HUES6 (cell line): Measurements from ENCODE around the gene ATP7B.

Experiments
- H3K27ac ChIP-seq: 2 replicates; pipeline ENCODE4 v1.7.0; 2013; ENCODE audit warnings: low read depth, mild to moderate bottlenecking, low read length, inconsistent platforms
- H3K27me3 ChIP-seq: 2 replicates; pipeline ENCODE4 v1.6.1; 2013; ENCODE audit warnings: low read length; ENCODE audit not compliant: control insufficient read depth, insufficient read depth
- H3K36me3 ChIP-seq: 2 replicates; pipeline ENCODE4 v1.6.1; 2013; ENCODE audit warnings: low read length; ENCODE audit not compliant: control insufficient read depth, insufficient read depth
- H3K4me1 ChIP-seq: 2 replicates; pipeline ENCODE4 v1.6.1; 2013; ENCODE audit warnings: low read length; ENCODE audit not compliant: control insufficient read depth, insufficient read depth
- H3K4me3 ChIP-seq: 2 replicates; pipeline ENCODE4 v1.5.1; 2013; ENCODE audit warnings: low read depth, low read length
- H3K9ac ChIP-seq: one replicate; pipeline ENCODE4 v1.6.1; 2013; ENCODE audit warnings: mild to moderate bottlenecking, low read length
- H3K9me3 ChIP-seq: 2 replicates; pipeline ENCODE4 v1.6.1; 2013; ENCODE audit warnings: low read depth, low read length; ENCODE audit not compliant: control insufficient read depth, insufficient read depth

ATP7B gene

GRCh38 chr13:51906581-51906980 lies 104.7 kb downstream of the ATP7B start:
- Histone ChIP-seq H3K27ac (no peak overlapping the region), H3K9ac (no peak overlapping the region), H3K4me1 (peaks cover 15% of the 10 kb centered on the region; the same call in 1 of the 2 replicates), H3K9me3 (no peaks in the 10 kb centered on the region), H3K4me3 (no peak overlapping the region), H3K36me3 (no peaks in the 10 kb centered on the region), H3K27me3 (no peaks in the 10 kb centered on the region)

DNA sequence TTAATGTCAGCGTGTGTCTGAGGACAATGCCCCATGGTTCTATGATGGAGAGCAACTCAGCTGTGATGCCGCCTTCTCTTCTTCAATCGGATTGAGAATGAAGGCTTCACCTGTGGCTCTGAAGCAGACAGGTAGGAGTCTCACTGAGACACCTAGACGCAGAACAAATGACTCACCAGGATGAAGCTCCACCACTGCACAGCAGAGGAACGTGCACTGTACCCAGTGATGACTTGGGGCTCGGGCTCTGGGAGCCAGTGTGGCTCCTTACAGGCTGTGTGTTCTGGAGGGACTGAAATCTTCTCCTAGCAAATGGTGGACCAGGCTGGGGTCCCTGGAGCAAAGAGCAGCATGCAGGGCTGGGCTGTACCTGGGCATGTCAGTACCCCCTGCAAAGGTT lies 105.5 kb downstream of the ATP7B start:
- no peak overlapping the region for H3K9ac ChIP-seq
- no peaks in the 10 kb centered on the region for H3K36me3 ChIP-seq
- no peak overlapping the region for H3K4me3 ChIP-seq
- H3K27me3 ChIP-seq: no peaks in the 10 kb centered on the region
- H3K27ac ChIP-seq: no peak overlapping the region
- H3K4me1 ChIP-seq: peaks cover 15% of the 10 kb centered on the region; the same call in 1 of the 2 replicates
- H3K9me3 ChIP-seq: no peaks in the 10 kb centered on the region

DNA sequence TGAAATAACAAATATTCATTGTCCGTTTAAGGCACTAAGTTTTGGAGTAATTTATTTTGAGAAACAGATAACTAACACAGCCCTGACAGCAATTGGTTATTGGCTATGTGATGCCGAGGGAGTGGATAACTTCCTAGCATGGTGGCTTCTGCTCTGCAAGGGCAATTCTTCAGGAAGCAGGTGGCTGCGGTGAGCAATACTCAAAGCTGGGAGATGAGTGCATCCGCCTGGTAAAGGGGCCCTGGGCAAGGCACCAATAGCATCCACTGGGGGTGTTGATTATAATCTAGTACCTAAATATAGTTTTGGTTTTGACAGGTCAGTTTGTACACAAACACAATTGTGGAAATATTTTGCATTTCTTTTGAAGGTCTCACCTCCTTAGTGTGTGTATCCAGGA lies 108.5 kb downstream of the ATP7B start:
- H3K36me3 ChIP-seq: no peaks in the 10 kb centered on the region
- H3K9ac ChIP-seq: no peak overlapping the region
- no peaks in the 10 kb centered on the region for H3K27me3 ChIP-seq
- H3K4me3 ChIP-seq: no peak overlapping the region
- H3K9me3 ChIP-seq: no peaks in the 10 kb centered on the region
- H3K27ac ChIP-seq: no peak overlapping the region
- H3K4me1 ChIP-seq: peaks cover 15% of the 10 kb centered on the region; the same call in 1 of the 2 replicates

- Histone ChIP-seq H3K9ac (no peak overlapping the region), H3K27ac (no peak overlapping the region), H3K9me3 (no peaks in the 10 kb centered on the region), H3K36me3 (no peaks in the 10 kb centered on the region), H3K27me3 (no peaks in the 10 kb centered on the region), H3K4me3 (no peak overlapping the region), H3K4me1 (peaks cover 6% of the 10 kb centered on the region; the same call in 1 of the 2 replicates)
These were observed 110.8 kb downstream of the ATP7B start for GRCh38 chr13:51900471-51900870.

GRCh38 chr13:51895906-51896888 lies 115.1 kb downstream of the ATP7B start:
- Histone ChIP-seq H3K9me3 (no peaks in the 10 kb centered on the region), H3K4me3 (no peak overlapping the region), H3K4me1 (no peaks in the 10 kb centered on the region; the same call in 1 of the 2 replicates), H3K27me3 (no peaks in the 10 kb centered on the region), H3K36me3 (no peaks in the 10 kb centered on the region), H3K9ac (no peak overlapping the region), H3K27ac (no peak overlapping the region)

GRCh38 chr13:51894239-51894638 lies 117.0 kb downstream of the ATP7B start:
- no peaks in the 10 kb centered on the region for H3K9me3 ChIP-seq
- no peak overlapping the region for H3K27ac ChIP-seq
- no peak overlapping the region for H3K4me3 ChIP-seq
- no peaks in the 10 kb centered on the region; the same call in 1 of the 2 replicates for H3K4me1 ChIP-seq
- no peak overlapping the region for H3K9ac ChIP-seq
- H3K27me3 ChIP-seq: no peaks in the 10 kb centered on the region
- no peaks in the 10 kb centered on the region for H3K36me3 ChIP-seq

GRCh38 chr13:51892657-51893056 lies 118.6 kb downstream of the ATP7B start:
- Histone ChIP-seq H3K4me3 (no peak overlapping the region), H3K9ac (no peak overlapping the region), H3K4me1 (no peaks in the 10 kb centered on the region; the same call in 1 of the 2 replicates), H3K9me3 (no peaks in the 10 kb centered on the region), H3K36me3 (no peaks in the 10 kb centered on the region), H3K27me3 (no peaks in the 10 kb centered on the region), H3K27ac (no peak overlapping the region)

DNA sequence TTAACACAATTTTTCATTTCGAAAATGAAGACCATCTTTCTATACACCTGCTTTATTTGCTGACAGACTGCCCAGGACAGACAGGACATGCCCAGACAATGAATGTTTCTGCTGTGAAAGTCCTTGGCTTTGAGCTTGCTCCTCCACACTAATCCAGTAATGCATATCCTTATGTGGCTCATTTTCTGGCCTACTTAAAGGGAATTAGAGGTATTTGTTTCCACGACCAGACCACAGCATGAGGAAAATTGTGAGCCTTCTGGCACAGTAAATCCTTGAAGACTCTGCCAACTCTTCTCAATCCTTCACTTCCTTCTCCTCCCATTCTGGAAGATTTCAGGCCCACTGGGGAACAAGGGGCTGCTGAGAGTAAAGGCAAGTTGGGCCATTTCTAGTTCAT lies 123.8 kb downstream of the ATP7B start:
- H3K9ac ChIP-seq: no peak overlapping the region
- no peaks in the 10 kb centered on the region for H3K27me3 ChIP-seq
- H3K27ac ChIP-seq: no peak overlapping the region
- H3K36me3 ChIP-seq: no peaks in the 10 kb centered on the region
- no peaks in the 10 kb centered on the region for H3K9me3 ChIP-seq
- H3K4me3 ChIP-seq: no peak overlapping the region
- H3K4me1 ChIP-seq: no peaks in the 10 kb centered on the region

DNA sequence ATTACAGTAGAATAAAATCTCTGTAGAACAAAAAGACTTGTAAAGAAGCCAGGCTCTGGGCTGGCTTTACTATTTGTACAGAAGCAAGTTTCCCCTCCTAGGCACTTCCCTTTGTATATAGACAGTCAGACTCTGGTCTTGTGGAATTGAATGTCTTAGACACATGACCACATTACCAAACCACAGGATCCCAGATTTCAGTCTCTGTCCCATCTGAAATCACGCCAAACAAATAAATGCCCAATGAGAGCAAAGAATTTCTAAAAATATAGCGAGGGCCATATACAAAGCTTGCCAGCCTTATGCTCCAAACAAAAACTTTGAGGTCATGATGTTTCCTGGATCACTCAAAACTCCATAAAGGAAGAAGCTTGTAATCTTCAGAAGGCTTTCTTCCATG lies 125.6 kb downstream of the ATP7B start:
- H3K4me1 ChIP-seq: no peaks in the 10 kb centered on the region
- H3K27ac ChIP-seq: no peak overlapping the region
- no peaks in the 10 kb centered on the region for H3K36me3 ChIP-seq
- H3K27me3 ChIP-seq: no peaks in the 10 kb centered on the region
- H3K9ac ChIP-seq: no peak overlapping the region
- H3K4me3 ChIP-seq: no peak overlapping the region
- no peaks in the 10 kb centered on the region for H3K9me3 ChIP-seq

- H3K27ac ChIP-seq: no peak overlapping the region
- no peak overlapping the region for H3K4me3 ChIP-seq
- H3K27me3 ChIP-seq: no peaks in the 10 kb centered on the region
- no peaks in the 10 kb centered on the region for H3K36me3 ChIP-seq
- H3K4me1 ChIP-seq: no peaks in the 10 kb centered on the region
- no peaks in the 10 kb centered on the region for H3K9me3 ChIP-seq
- H3K9ac ChIP-seq: no peak overlapping the region
These were observed 128.0 kb downstream of the ATP7B start for GRCh38 chr13:51883226-51883600.
